Rectal smooth muscle tissue (tissue), 1 donor: ENCODE data around the gene PAF1.
"Not testable (repeated sequence)": the region's sequence is repeated elsewhere in the genome, so short reads cannot be mapped to it uniquely, and the experiment has no call there.

Source experiments
- H3K27ac ChIP-seq: one replicate; pipeline ENCODE4 v1.7.0; 2013; ENCODE audit warnings: low read depth, low read length, inconsistent platforms
- H3K27me3 ChIP-seq: one replicate; pipeline ENCODE4 v1.7.0; 2013; ENCODE audit warnings: low read length; ENCODE audit not compliant: control insufficient read depth, insufficient read depth
- H3K36me3 ChIP-seq: one replicate; pipeline ENCODE4 v1.7.0; 2013; ENCODE audit warnings: low read length; ENCODE audit not compliant: control insufficient read depth, insufficient read depth
- H3K4me1 ChIP-seq: one replicate; pipeline ENCODE4 v1.7.0; 2013; ENCODE audit warnings: low read length; ENCODE audit not compliant: control insufficient read depth, insufficient read depth
- H3K4me3 ChIP-seq: one replicate; pipeline ENCODE4 v1.7.0; 2013; ENCODE audit warnings: low read length
- H3K9ac ChIP-seq: one replicate; pipeline ENCODE4 v1.7.0; 2013; ENCODE audit warnings: low read length

PAF1 gene

GRCh38 chr19:39341719-39342604, 48.9 kb downstream of the PAF1 start, which contains the start of gene SAMD4B:
Gene SAMD4B (plus strand): TSS chr19:39342421. CDS start chr19:39356894, 14,473 bp downstream.
- Histone ChIP-seq H3K4me3 (peak within 1 kb of the TSS; percentile 93), H3K4me1 (peaks cover 12% of the 10 kb centered on the region), H3K27ac (peak within 1 kb of the TSS; percentile 80), H3K27me3 (no peaks in the 10 kb centered on the region), H3K9ac (peak within 1 kb of the TSS; percentile 60), H3K36me3 (no peaks in the 10 kb centered on the region)

DNA sequence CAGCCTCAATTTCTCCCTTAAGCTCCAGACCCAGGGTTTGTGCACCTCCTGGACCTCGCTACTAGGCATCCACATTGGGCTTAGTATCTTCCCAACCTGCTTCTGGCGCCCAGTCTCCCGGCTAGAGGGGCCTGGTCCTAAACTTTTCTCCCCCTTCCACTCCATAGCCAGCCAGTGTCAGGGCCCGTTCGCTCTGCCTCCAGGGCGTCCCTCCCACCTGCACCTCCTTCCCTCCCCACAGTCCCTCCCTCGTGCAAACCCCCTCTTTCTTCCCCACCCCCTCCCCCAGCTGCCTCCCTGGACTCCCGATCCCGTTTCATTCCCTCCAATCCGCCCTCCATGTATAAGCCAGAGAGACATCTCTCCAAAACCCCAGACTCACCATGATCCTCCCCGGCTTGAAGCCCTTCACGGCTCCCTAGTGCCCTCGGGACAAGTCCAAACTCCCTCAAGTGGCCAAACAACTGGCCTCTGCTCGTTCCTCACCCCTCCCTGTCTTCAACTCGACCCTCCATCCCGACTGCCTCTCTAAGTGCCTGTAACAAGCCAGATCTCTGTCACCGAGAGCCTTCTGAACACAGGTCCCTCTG, 49.7 kb downstream of the PAF1 start:
- H3K4me3 ChIP-seq = peak overlapping the region; percentile 93
- H3K4me1 ChIP-seq = peaks cover 12% of the 10 kb centered on the region
- H3K27ac ChIP-seq = peak overlapping the region; percentile 80
- H3K27me3 ChIP-seq = no peaks in the 10 kb centered on the region
- H3K9ac ChIP-seq = peak overlapping the region; percentile 60
- no peaks in the 10 kb centered on the region for H3K36me3 ChIP-seq

GRCh38 chr19:39340156-39340555, 50.8 kb downstream of the PAF1 start:
- H3K4me1 ChIP-seq = peaks cover 12% of the 10 kb centered on the region
- not testable (repeated sequence) for H3K4me3 ChIP-seq, H3K36me3 ChIP-seq, H3K27ac ChIP-seq, H3K27me3 ChIP-seq, H3K9ac ChIP-seq

DNA sequence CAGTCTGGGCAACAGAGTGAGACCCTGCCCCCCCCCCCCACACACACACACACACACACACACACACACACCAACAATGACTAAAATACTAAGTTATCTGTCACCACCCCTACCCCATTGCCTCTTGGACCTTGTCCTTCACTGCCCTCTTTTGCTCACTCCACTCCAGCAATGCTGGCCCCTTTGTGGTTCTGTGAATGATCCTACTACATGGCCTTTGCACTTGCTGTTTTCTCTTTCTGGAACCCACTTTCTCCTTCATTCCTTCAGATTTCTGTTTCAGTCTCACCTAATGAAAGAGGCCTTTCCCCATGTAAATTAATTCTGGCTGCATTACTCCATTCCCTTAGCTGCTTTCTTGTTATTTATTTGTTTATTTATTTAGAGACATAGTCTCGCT, 51.2 kb downstream of the PAF1 start:
- no peaks in the 10 kb centered on the region for H3K36me3 ChIP-seq
- H3K9ac ChIP-seq = no peak overlapping the region
- H3K27ac ChIP-seq = no peak overlapping the region
- no peaks in the 10 kb centered on the region for H3K27me3 ChIP-seq
- no peak overlapping the region for H3K4me3 ChIP-seq
- H3K4me1 ChIP-seq = peaks cover 12% of the 10 kb centered on the region

- H3K4me1 ChIP-seq = peaks cover 4% of the 10 kb centered on the region
- H3K36me3 ChIP-seq = no peaks in the 10 kb centered on the region
- no peaks in the 10 kb centered on the region for H3K27me3 ChIP-seq
- H3K9ac ChIP-seq = no peak overlapping the region
- H3K27ac ChIP-seq = no peak overlapping the region
- H3K4me3 ChIP-seq = no peak overlapping the region
Observed at GRCh38 chr19:39336483-39336882, 54.4 kb downstream of the PAF1 start.
